ENCODE results near the gene PHLDA3.

Gene PHLDA3

GRCh38 chr1:201434266-201434665 is 34.7 kb downstream of the PHLDA3 start:
- no peak overlapping the region for H4K91ac ChIP-seq (ENCODE audit: low read length)
- no peak overlapping the region for H3K4me3 ChIP-seq (ENCODE audit: insufficient read depth in 1 of 2, low read depth in 1 of 2, low read length in 2 of 2)
- H4K8ac ChIP-seq (ENCODE audit: low read length) = no peak overlapping the region
- no peak overlapping the region for H2AFZ ChIP-seq (ENCODE audit: low read depth, low read length)
- WGBS = 97% methylated on average over 3 of the region's 3 CpGs
- H3K27ac ChIP-seq (ENCODE audit: low read length, poor library complexity, severe bottlenecking) = no peak overlapping the region
- no peak overlapping the region for H2AK5ac ChIP-seq (ENCODE audit: low read length, severe bottlenecking)
- no peak overlapping the region for H3K9ac ChIP-seq (ENCODE audit: low read length)
- no peak overlapping the region for H2BK120ac ChIP-seq (ENCODE audit: low read depth, low read length)
- no peak overlapping the region for H3K18ac ChIP-seq (ENCODE audit: low read depth in 1 of 2, low read length in 2 of 2)
- H3K79me1 ChIP-seq (replicated peaks; ENCODE audit: low read length, poor library complexity, severe bottlenecking) = no peaks in the 10 kb centered on the region
- no peak overlapping the region for H3K23ac ChIP-seq (ENCODE audit: low read length in 2 of 2)
- H3K27me3 ChIP-seq (ENCODE audit: control insufficient read depth in 1 of 2, insufficient read depth in 1 of 2, low read length in 2 of 2) = peaks cover 0 to 4% of the 10 kb centered on the region in 2 experiments
- H3K4ac ChIP-seq (ENCODE audit: low read depth in 1 of 2, low read length in 2 of 2) = no peak overlapping the region
- H2BK5ac ChIP-seq (ENCODE audit: low read depth, low read length, poor library complexity, severe bottlenecking) = no peak overlapping the region
- H3K14ac ChIP-seq (ENCODE audit: low read length in 2 of 2) = no peak overlapping the region
- no peak overlapping the region for H2BK15ac ChIP-seq (ENCODE audit: low read depth, poor library complexity, severe bottlenecking)
- H3K4me2 ChIP-seq (ENCODE audit: low read length, poor library complexity, severe bottlenecking) = no peak overlapping the region
- no peaks in the 10 kb centered on the region for H3K9me3 ChIP-seq (ENCODE audit: control insufficient read depth, low read length)
- H3K36me3 ChIP-seq (ENCODE audit: control insufficient read depth in 1 of 2, insufficient read depth in 2 of 2, low read depth in 1 of 2, low read length in 2 of 2) = no peaks in the 10 kb centered on the region
- no peak overlapping the region for H2BK12ac ChIP-seq (ENCODE audit: low read length in 2 of 2)
- no peak for DNase-seq
- H3K4me1 ChIP-seq (ENCODE audit: control insufficient read depth, insufficient read depth, low read depth, low read length) = peaks cover 10% of the 10 kb centered on the region

GRCh38 chr1:201433609-201434008 is 35.4 kb downstream of the PHLDA3 start:
- H2BK15ac ChIP-seq (ENCODE audit: low read depth, poor library complexity, severe bottlenecking) = no peak overlapping the region
- WGBS = 86% methylated on average over 6 of the region's 6 CpGs
- H3K18ac ChIP-seq (ENCODE audit: low read depth in 1 of 2, low read length in 2 of 2) = no peak overlapping the region
- H2AFZ ChIP-seq (ENCODE audit: low read depth, low read length) = no peak overlapping the region
- no peak overlapping the region for H3K4me3 ChIP-seq (ENCODE audit: insufficient read depth in 1 of 2, low read depth in 1 of 2, low read length in 2 of 2)
- peaks cover 0 to 7% of the 10 kb centered on the region in 2 experiments for H3K27me3 ChIP-seq (ENCODE audit: control insufficient read depth in 1 of 2, insufficient read depth in 1 of 2, low read length in 2 of 2)
- H4K8ac ChIP-seq (ENCODE audit: low read length) = no peak overlapping the region
- no peak overlapping the region for H2AK5ac ChIP-seq (ENCODE audit: low read length, severe bottlenecking)
- no peak overlapping the region for H2BK120ac ChIP-seq (ENCODE audit: low read depth, low read length)
- H3K9me3 ChIP-seq (ENCODE audit: control insufficient read depth, low read length) = no peaks in the 10 kb centered on the region
- H2BK5ac ChIP-seq (ENCODE audit: low read depth, low read length, poor library complexity, severe bottlenecking) = no peak overlapping the region
- H3K4ac ChIP-seq (ENCODE audit: low read depth in 1 of 2, low read length in 2 of 2) = no peak overlapping the region
- H3K23ac ChIP-seq (ENCODE audit: low read length in 2 of 2) = no peak overlapping the region
- H3K27ac ChIP-seq (ENCODE audit: low read length, poor library complexity, severe bottlenecking) = no peak overlapping the region
- no peak overlapping the region for H2BK12ac ChIP-seq (ENCODE audit: low read length in 2 of 2)
- H3K4me1 ChIP-seq (ENCODE audit: control insufficient read depth, insufficient read depth, low read depth, low read length) = peaks cover 10% of the 10 kb centered on the region
- no peak overlapping the region for H3K4me2 ChIP-seq (ENCODE audit: low read length, poor library complexity, severe bottlenecking)
- H3K9ac ChIP-seq (ENCODE audit: low read length) = no peak overlapping the region
- no peak overlapping the region for H3K14ac ChIP-seq (ENCODE audit: low read length in 2 of 2)
- no peak overlapping the region for H4K91ac ChIP-seq (ENCODE audit: low read length)
- no peak for DNase-seq
- no peaks in the 10 kb centered on the region for H3K36me3 ChIP-seq (ENCODE audit: control insufficient read depth in 1 of 2, insufficient read depth in 2 of 2, low read depth in 1 of 2, low read length in 2 of 2)
- no peaks in the 10 kb centered on the region for H3K79me1 ChIP-seq (replicated peaks; ENCODE audit: low read length, poor library complexity, severe bottlenecking)

GRCh38 chr1:201430776-201431175 is 38.2 kb downstream of the PHLDA3 start:
- H2AK5ac ChIP-seq (ENCODE audit: low read length, severe bottlenecking) = no peak overlapping the region

DNA sequence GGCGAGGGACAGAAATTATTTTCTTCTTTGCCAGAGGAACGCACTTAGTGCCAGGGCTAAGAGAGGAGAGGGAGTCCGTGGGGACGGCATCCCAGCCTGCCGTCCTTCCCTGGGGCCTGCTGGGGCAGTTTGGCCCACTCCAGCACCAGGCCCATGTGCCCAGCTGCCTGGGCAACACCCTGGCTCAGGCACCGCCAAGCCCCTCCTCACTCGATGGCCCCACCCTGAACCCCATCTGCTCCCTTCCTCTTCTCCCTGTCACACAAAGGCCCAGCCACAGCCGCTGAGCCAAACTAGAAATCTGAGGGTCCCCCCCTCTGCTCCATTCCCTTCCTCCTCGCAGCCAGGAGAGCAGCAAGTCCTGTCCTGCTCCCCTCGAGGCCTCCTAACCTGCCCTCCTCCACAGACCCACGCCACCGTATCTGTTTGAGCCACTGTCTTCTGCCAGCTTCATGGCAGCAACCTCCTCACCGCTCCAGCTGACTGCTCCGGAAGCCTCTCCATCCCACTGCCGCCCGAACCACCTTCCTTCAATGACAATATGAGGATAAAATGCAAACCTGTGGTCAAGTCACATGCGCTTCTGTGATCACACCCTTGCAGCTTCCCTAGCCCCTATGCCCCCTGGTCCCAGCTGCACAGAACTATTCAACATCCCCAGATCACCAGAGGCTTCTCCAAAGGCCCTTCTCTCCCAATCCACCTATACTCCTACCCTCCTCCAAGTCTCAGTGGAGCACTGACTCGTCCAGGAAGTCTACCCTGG is 39.1 kb downstream of the PHLDA3 start:
- H2BK120ac ChIP-seq (ENCODE audit: low read depth, low read length) = no peak overlapping the region
- peak overlapping the region; percentile 35 for H2AK5ac ChIP-seq (ENCODE audit: low read length, severe bottlenecking)
- H3K36me3 ChIP-seq (ENCODE audit: control insufficient read depth in 1 of 2, insufficient read depth in 2 of 2, low read depth in 1 of 2, low read length in 2 of 2) = no peaks in the 10 kb centered on the region
- H3K4me1 ChIP-seq (ENCODE audit: control insufficient read depth, insufficient read depth, low read depth, low read length) = peaks cover 11% of the 10 kb centered on the region
- H4K91ac ChIP-seq (ENCODE audit: low read length) = no peak overlapping the region
- DNase-seq = no peak
- H3K79me1 ChIP-seq (replicated peaks; ENCODE audit: low read length, poor library complexity, severe bottlenecking) = no peaks in the 10 kb centered on the region
- H3K9ac ChIP-seq (ENCODE audit: low read length) = no peak overlapping the region
- H3K4me3 ChIP-seq (ENCODE audit: insufficient read depth in 1 of 2, low read depth in 1 of 2, low read length in 2 of 2) = no peak overlapping the region
- peaks cover 0 to 7% of the 10 kb centered on the region in 2 experiments for H3K27me3 ChIP-seq (ENCODE audit: control insufficient read depth in 1 of 2, insufficient read depth in 1 of 2, low read length in 2 of 2)
- peak overlapping the region in 1 of 2 experiments; percentile 19 for H3K14ac ChIP-seq (ENCODE audit: low read length in 2 of 2)
- H3K4ac ChIP-seq (ENCODE audit: low read depth in 1 of 2, low read length in 2 of 2) = no peak overlapping the region
- H2BK5ac ChIP-seq (ENCODE audit: low read depth, low read length, poor library complexity, severe bottlenecking) = no peak overlapping the region
- H3K18ac ChIP-seq (ENCODE audit: low read depth in 1 of 2, low read length in 2 of 2) = no peak overlapping the region
- H3K27ac ChIP-seq (ENCODE audit: low read length, poor library complexity, severe bottlenecking) = no peak overlapping the region
- no peak overlapping the region for H4K8ac ChIP-seq (ENCODE audit: low read length)
- 87% methylated on average over 17 of the region's 18 CpGs for WGBS
- no peak overlapping the region for H2BK15ac ChIP-seq (ENCODE audit: low read depth, poor library complexity, severe bottlenecking)
- H3K23ac ChIP-seq (ENCODE audit: low read length in 2 of 2) = no peak overlapping the region
- H2BK12ac ChIP-seq (ENCODE audit: low read length in 2 of 2) = no peak overlapping the region
- no peak overlapping the region for H2AFZ ChIP-seq (ENCODE audit: low read depth, low read length)
- no peaks in the 10 kb centered on the region for H3K9me3 ChIP-seq (ENCODE audit: control insufficient read depth, low read length)
- no peak overlapping the region for H3K4me2 ChIP-seq (ENCODE audit: low read length, poor library complexity, severe bottlenecking)

More at GRCh38 chr1:201430776-201431175, 38.2 kb downstream of the PHLDA3 start:
- Histone ChIP-seq H3K4ac (ENCODE audit: low read depth in 1 of 2, low read length in 2 of 2) (no peak overlapping the region), H4K8ac (ENCODE audit: low read length) (no peak overlapping the region), H3K4me1 (ENCODE audit: control insufficient read depth, insufficient read depth, low read depth, low read length) (peaks cover 11% of the 10 kb centered on the region), H2AFZ (ENCODE audit: low read depth, low read length) (no peak overlapping the region), H3K23ac (ENCODE audit: low read length in 2 of 2) (no peak overlapping the region), H3K9ac (ENCODE audit: low read length) (no peak overlapping the region), H4K91ac (ENCODE audit: low read length) (no peak overlapping the region), H3K27me3 (ENCODE audit: control insufficient read depth in 1 of 2, insufficient read depth in 1 of 2, low read length in 2 of 2) (peaks cover 0 to 7% of the 10 kb centered on the region in 2 experiments), H3K14ac (ENCODE audit: low read length in 2 of 2) (no peak overlapping the region), H2BK12ac (ENCODE audit: low read length in 2 of 2) (no peak overlapping the region), H3K36me3 (ENCODE audit: control insufficient read depth in 1 of 2, insufficient read depth in 2 of 2, low read depth in 1 of 2, low read length in 2 of 2) (no peaks in the 10 kb centered on the region), H2BK15ac (ENCODE audit: low read depth, poor library complexity, severe bottlenecking) (no peak overlapping the region), H3K4me2 (ENCODE audit: low read length, poor library complexity, severe bottlenecking) (no peak overlapping the region), H3K18ac (ENCODE audit: low read depth in 1 of 2, low read length in 2 of 2) (no peak overlapping the region), H3K9me3 (ENCODE audit: control insufficient read depth, low read length) (no peaks in the 10 kb centered on the region), H3K4me3 (ENCODE audit: insufficient read depth in 1 of 2, low read depth in 1 of 2, low read length in 2 of 2) (no peak overlapping the region), H3K27ac (ENCODE audit: low read length, poor library complexity, severe bottlenecking) (no peak overlapping the region), H2BK120ac (ENCODE audit: low read depth, low read length) (no peak overlapping the region), H3K79me1 (replicated peaks; ENCODE audit: low read length, poor library complexity, severe bottlenecking) (no peaks in the 10 kb centered on the region), H2BK5ac (ENCODE audit: low read depth, low read length, poor library complexity, severe bottlenecking) (no peak overlapping the region)
- WGBS = 66% methylated on average over 4 of the region's 4 CpGs
- no peak for DNase-seq
